Right renal cortex interstitium (tissue), 3 donors: ENCODE data around the gene AKT2. TPM values are rescaled to one million over a fixed set of nuclear protein-coding genes. Genes with fewer than 3 reads are reported as not detected.

Experiments
- DNase-seq, 3 donors: peaks; one replicate each; pipeline ENCODE4 v3.0.0-alpha.2; 2013; ENCODE audit warnings: low read depth in 3 of 3, low spot score in 2 of 3
- polyA plus RNA-seq, 3 donors: library from polyadenylated mRNA; unstranded; fragments of 120-200 nt; gene quantifications; one replicate each; pipeline ENCODE4 v1.2.1, GENCODE V29; 2013; ENCODE audit not compliant: insufficient read length in 3 of 3

AKT2 gene
- polyA plus RNA-seq, 3 donors = 119 to 133 (median 126) TPM

DNA sequence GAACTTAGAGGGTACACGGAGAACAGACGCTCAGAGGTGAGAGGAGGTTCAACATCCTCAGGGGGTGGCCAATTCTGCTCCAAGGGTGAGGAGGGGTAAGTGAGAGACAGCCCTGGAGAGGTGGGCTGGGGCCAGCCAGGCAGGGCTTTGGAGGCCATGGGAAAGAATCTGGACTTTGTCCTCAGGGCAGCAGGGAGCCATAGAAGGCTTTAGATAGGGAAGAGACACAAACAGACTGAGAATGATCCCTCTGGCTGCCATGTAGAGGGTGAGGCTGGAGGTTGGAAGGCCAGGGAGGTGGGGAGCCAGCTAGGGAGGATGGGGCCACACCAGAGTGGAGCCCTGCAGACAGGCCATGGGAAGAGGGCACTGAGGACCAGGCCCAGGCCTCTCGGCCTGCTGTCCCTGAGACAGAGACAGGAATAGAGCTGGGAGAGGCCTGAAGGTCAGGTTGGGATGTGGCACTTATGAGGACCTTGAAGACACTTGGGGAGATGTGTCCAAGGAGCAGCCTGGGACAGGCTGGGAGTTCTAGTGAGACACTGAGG is 29.5 kb downstream of the AKT2 start:
- DNase-seq = no peak

DNA sequence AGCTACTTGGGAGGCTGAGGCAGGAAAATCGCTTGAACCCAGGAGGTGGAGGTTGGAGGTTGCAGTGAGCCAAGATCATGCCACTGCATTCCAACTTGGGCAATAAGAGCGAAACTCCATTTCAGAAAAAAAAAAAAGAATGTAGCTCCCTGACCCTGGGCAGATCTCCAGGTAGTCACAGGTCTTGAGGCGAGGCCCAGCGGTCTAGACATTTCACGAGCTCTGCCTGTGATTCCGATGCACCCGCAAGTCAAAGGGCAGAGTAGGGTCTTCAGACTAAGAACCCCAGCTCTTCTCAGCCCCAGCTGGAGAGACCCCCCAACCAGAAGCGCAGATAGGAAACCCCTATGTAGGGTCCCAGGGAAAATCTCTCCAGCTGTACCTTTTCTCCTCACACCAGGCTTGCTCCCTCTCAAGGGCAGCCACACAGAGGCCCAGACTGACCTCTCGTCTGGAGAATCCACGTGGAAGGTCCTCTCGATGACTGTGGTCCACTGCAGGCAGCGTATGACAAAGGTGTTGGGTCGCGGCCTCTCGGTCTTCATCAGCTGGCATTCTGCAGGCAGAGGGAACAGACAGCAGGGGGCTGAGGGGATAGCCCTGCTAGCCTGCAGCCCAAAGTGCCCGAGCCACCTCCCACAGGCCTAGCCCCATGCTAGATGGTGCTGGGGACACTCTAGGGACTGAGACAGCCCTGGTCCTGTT is 30.3 kb downstream of the AKT2 start:
- no peak for DNase-seq

GRCh38 chr19:40253611-40254092 is 31.5 kb downstream of the AKT2 start:
- no peak for DNase-seq

DNA sequence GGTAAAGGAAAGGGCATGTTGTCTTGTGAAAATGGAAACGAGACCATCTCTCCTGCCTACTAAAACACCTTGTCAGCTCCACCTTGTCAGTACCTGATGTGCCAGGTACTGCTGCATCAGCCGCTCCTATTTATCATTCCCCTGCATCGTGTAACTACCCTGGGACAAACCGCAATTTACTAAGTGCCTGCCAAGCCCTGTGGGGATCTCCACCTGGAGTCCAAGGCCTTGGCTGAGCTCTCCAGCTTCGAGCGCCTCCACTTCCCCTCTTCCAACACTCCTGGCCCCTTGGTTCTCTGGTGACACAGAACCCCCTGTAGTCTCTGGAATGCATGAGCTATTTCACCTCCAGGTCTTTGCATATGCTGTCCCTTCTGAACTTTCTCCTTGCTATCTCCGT is 32.8 kb downstream of the AKT2 start:
- DNase-seq = no peak

DNA sequence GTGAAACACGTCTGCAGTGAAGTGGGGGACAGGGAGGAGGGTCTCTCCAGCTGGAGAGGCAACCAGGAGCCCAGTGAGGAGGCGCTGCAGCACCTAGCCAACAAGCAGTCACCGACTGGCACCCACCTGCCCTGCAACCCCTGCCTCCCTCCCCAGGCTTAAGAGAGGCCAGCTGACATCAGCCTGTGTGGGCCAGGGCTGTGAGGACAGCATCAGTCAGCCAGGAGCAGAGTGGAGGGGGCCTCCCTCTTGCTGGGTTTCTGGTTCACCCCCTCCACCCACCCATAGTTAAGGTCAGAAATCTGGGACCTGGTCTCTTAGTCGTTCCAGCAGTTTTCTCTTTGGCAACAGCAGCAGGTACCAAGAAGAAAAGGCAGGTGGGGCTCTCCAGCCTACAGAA is 33.2 kb downstream of the AKT2 start:
- no peak for DNase-seq

GRCh38 chr19:40251244-40251643 is 33.9 kb downstream of the AKT2 start:
- DNase-seq = no peak

- no peak for DNase-seq
Measured at GRCh38 chr19:40249781-40250180, 35.4 kb downstream of the AKT2 start.

GRCh38 chr19:40249201-40249600 is 35.9 kb downstream of the AKT2 start:
- no peak for DNase-seq

DNA sequence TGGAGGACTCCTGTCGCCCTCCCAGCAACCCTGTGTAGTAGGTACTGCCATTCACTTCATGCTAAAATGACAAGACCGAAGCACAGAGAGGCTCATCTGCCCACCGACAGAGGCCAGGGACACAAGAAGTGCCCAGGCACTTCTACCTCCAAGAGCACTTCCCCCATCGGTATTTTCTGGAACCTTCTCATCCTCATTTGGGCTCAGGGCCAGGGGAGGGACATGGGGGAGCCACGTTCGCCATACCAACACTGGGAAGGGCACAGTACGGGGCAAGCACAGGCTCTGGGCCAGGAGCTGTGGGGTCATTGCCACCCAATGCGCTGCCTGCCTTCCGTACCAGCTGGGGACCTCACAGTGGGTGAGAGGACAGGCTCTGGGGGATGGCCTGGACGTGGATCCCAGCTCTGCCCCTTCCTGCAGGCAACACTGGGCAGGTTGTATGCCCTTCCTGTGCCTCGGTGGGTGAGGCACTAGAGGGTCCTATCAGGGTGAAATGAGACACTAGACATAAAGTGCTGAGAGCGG is 37.3 kb downstream of the AKT2 start:
- no peak for DNase-seq

GRCh38 chr19:40247178-40247577 is 38.0 kb downstream of the AKT2 start:
- DNase-seq = no peak

- DNase-seq = no peak
Measured at GRCh38 chr19:40246292-40247073, 38.7 kb downstream of the AKT2 start.

DNA sequence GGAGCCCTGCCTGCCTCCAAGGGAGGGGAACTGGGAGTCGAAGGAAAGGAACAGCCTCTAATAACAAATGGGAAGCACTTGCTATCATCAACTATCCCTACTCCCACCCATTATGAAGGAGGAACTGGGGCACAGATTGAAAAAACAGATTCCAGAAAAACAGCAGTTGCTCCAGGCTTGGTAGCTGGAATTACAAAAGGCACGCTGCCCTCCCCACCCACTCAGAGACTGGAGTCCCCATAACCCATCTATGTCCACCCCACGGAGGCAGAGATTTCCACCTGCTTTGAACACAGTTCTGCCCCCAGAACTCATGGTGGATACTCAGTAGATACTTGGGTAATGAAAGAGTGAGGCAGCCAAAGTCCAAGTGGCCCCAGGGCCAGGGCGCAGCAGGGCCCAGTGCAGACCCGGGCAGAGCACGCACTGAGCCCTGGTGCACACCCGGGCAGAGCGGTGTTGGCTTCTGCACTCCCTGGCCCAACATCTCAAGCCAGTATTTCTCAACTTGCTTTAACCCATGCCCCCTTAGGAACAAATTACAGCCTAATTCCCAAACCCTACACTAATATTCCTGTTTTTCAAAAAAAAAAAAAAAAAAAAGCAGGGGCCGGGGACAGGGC is 39.5 kb downstream of the AKT2 start:
- DNase-seq = no peak

- DNase-seq = no peak
Measured at GRCh38 chr19:40244579-40245317, 40.4 kb downstream of the AKT2 start.

DNA sequence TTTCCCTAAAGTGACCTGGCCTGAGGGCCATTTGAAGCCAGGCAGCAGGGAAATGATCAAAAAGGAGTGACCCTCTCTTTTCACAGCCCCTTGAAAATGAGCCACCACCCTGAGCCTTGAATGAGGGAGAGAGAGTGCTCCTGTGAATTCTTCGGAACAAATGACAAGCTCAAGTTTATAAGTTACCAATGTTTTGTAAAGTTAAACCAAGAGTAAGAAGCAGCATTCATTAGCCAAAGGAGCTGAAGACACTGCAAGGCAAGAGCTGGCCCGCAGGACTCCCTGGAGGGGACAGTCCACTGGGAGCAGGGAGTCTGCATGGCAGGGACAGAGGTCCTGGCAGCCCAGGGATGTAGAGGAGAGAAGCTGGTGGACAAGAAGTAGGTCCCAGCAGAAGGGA is 42.0 kb downstream of the AKT2 start:
- no peak for DNase-seq

DNA sequence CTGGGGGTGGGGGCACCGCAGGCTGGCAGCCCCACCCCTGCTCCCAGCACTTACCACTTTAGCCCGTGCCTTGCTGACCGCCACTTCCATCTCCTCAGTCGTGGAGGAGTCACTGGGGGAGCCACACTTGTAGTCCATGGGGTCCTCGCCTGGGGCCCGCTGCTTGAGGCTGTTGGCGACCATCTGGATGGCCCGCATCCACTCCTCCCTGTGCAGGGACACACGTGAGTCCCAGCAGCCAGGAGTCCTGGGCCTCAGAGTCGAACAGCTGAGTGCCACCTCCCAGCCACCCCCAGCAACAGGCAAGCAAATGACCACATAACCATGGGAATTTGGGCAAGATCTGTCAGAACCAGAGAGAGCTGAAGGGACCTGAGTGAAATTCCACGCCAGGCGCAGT is 42.7 kb downstream of the AKT2 start:
- DNase-seq = no peak

- DNase-seq = no peak
Measured at GRCh38 chr19:40241809-40242384, 43.2 kb downstream of the AKT2 start.

DNA sequence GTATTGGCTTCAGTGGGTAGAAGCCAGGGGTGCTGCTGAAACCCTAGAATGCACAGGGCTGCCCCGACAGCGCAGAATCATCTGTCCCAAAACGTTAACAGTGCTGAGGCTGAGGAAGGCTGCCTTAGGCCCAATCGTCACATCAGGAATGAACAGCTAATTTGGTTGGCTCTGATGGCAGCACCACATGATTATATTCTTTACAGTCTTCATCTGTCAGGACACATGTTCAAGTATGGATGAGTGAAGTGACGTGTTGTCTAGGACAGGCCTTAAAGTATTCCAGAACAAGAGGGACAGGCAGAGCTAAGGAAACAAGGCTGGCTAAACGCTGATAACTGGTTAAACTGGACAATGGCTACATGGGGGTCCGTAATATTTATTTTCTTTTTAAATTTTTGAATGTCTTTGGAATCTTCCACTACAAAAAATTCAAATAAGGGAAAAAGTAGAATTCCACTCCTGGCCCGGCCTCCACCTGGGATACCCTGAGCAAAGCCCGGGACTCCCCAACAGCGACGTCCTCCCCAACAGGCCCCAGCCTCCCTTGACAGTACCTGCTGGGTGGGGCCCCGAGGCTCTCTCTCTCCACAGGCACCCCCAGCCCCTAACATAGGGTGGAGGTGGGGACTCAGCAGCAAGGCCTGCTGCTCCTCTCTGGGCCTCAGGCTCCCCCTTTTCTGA is 43.9 kb downstream of the AKT2 start:
- DNase-seq = no peak

DNA sequence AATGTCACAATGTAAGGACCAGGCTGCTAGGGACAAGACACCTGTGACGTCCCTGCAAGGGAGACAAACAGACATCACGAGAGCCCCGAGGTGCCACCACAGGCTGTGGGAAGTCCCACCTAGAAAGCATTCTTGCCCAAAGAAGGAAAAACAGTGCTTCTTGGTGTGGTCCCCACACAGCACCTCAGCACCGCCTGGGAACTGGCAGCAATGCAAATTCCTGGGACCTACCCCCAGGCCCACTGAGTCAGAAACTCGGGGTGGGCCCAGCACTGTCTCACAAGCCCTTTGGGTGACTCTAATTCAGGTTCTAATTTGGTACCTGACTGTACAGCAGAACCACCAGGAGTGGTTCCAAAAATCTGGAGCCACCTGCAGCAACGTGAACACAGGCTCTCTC is 44.8 kb downstream of the AKT2 start:
- no peak for DNase-seq

DNA sequence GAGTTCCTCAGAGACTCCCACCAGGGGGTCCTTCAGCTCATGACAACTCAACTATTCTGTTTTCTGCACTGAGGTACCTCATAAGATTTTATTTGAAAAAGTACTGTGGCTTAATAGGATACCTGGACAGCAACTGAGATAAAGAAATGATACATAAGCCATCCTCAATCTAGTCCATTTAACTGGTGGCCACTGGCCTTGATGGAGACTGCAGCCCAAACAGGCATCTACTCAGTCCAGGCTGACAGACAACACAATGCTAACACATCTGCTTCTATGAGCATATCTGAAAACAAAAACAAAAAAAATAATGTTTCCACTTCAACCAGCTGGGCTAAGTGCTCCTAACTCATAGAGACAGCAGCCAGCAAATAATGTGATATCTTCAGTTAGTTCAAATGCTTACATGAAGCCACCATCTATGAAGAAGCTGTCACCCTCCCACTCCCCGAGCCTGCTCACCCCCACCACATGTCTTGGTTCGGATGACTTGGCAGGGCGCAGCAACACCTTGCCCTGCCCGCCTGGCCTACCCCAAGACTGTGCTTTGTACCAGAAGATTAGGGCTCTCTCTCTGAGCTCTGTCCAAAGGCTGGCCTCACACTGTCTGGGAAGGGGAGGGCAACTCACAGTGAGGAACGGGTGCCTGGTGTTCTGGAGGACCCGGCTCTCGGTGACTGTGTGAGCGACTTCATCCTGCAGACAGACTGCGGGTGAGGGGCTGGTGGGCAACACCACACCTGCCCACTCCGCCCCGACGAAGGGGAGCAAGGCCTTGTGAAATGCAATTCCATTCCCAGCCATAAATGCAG is 45.5 kb downstream of the AKT2 start:
- DNase-seq = no peak
